H1 (cell line): ENCODE measurements around the gene EPS8L1. TPM values are rescaled to one million over a fixed set of nuclear protein-coding genes. Genes with fewer than 3 reads are reported as not detected.

Experiments used
- CTCF ChIA-PET: fragments of 300-600 bp; sonication (Branson Sonifier 250); formaldehyde crosslinking; loops from one replicate; lab custom pipeline; 2021; ENCODE audit not compliant: partially characterized antibody; lab: Charles Lee
- POLR2A ChIA-PET: fragments of 300-600 bp; sonication (Branson Sonifier 250); formaldehyde crosslinking; loops from one replicate; lab custom pipeline; 2021; ENCODE audit warnings: inconsistent platforms; ENCODE audit not compliant: partially characterized antibody; lab: Charles Lee
- DNase-seq, 2 experiments: peaks; one replicate each; pipeline versions ENCODE4 v3.0.0 to v3.0.0-alpha.2; 2010 to 2022; ENCODE audit warnings: low spot score in 2 of 2, low read depth in 1 of 2, mixed read lengths in 1 of 2
- FAIRE-seq: peaks from 2 replicates; lab custom pipeline; 2011; peaks lifted over from hg19 to GRCh38; lab: Jason Lieb, UNC
- H2AFZ ChIP-seq: 2 replicates; pipeline ENCODE4 v1.8.1; 2012; ENCODE audit warnings: low read length, inconsistent platforms
- H2AK5ac ChIP-seq: 2 replicates; pipeline ENCODE4 v1.6.1; 2013; ENCODE audit warnings: low read depth, low read length
- H2BK120ac ChIP-seq: replicated peaks from 2 replicates; pipeline ENCODE3; 2013; ENCODE audit warnings: low read depth, low read length, inconsistent platforms
- H2BK12ac ChIP-seq: 2 replicates; pipeline ENCODE4 v1.6.1; 2013; ENCODE audit warnings: low read depth, low read length
- H2BK15ac ChIP-seq: 2 replicates; pipeline ENCODE4 v1.6.1; 2013; ENCODE audit warnings: low read length
- H2BK20ac ChIP-seq: 2 replicates; pipeline ENCODE4 v1.6.1; 2013; ENCODE audit warnings: low read length
- H2BK5ac ChIP-seq: 2 replicates; pipeline ENCODE4 v1.6.1; 2013; ENCODE audit warnings: low read depth, low read length
- H3K14ac ChIP-seq: 2 replicates; pipeline ENCODE4 v1.6.1; 2013; ENCODE audit warnings: inconsistent platforms; ENCODE audit not compliant: insufficient read length
- H3K18ac ChIP-seq: 2 replicates; pipeline ENCODE4 v1.6.1; 2013; ENCODE audit warnings: low read length; ENCODE audit errors: extremely low read depth
- H3K23ac ChIP-seq: 2 replicates; pipeline ENCODE4 v1.6.1; 2013; ENCODE audit warnings: inconsistent platforms; ENCODE audit not compliant: insufficient read length
- H3K23me2 ChIP-seq: 2 replicates; pipeline ENCODE4 v1.6.1; 2013; ENCODE audit warnings: low read depth, low read length
- H3K27ac ChIP-seq: 2 replicates; pipeline ENCODE4 v1.6.1; 2011; ENCODE audit warnings: low read depth, low read length, inconsistent platforms
- H3K27me3 ChIP-seq, 4 experiments: replicated peaks in 1 of 4; 1 replicate in 1 of 4; 2 replicates in 3 of 4; pipeline versions ENCODE4 v1.6.1 to v1.8.1; 2011 to 2013; ENCODE audit warnings: low read length in 3 of 4, mild to moderate bottlenecking in 3 of 4, inconsistent platforms in 2 of 4, mixed read lengths in 2 of 4, moderate library complexity in 1 of 4; ENCODE audit not compliant: control insufficient read depth in 3 of 4, insufficient read depth in 3 of 4; ENCODE audit errors: extremely low read depth in 1 of 4
- H3K36me3 ChIP-seq, 4 experiments: 2 replicates each; pipeline versions ENCODE4 v1.6.1 to v1.8.1; 2011 to 2013; ENCODE audit warnings: mild to moderate bottlenecking in 4 of 4, low read length in 3 of 4, moderate library complexity in 2 of 4, control low read depth in 1 of 4, inconsistent platforms in 1 of 4; ENCODE audit not compliant: insufficient read depth in 4 of 4, control insufficient read depth in 2 of 4
- H3K4ac ChIP-seq: replicated peaks from 2 replicates; pipeline ENCODE3; 2013; ENCODE audit warnings: low read length, low read depth, mixed read lengths, inconsistent platforms; ENCODE audit not compliant: insufficient read length
- H3K4me1 ChIP-seq, 4 experiments: replicated peaks in 1 of 4; 1 replicate in 1 of 4; 2 replicates in 3 of 4; pipeline versions ENCODE4 v1.6.1 to v1.8.1; 2011 to 2013; ENCODE audit warnings: low read length in 3 of 4, inconsistent platforms in 2 of 4, mixed read lengths in 1 of 4; ENCODE audit not compliant: insufficient read depth in 4 of 4, control insufficient read depth in 3 of 4
- H3K4me2 ChIP-seq, 2 experiments: 2 replicates each; pipeline versions ENCODE4 v1.6.1 to v1.8.1; 2011 to 2013; ENCODE audit warnings: low read depth in 2 of 2, low read length in 2 of 2, control low read depth in 1 of 2, inconsistent platforms in 1 of 2, mild to moderate bottlenecking in 1 of 2; ENCODE audit not compliant: insufficient read depth in 1 of 2
- H3K4me3 ChIP-seq, 4 experiments: fragments of 200-600, 300-600 bp in 1 of 4; sonication (generic), shearing (Covaris generic), sonication (Bioruptor Twin) in 1 of 4; 2 replicates each; pipeline versions ENCODE4 v1.5.1 to v1.8.1; 2011 to 2016; ENCODE audit warnings: low read length in 4 of 4, low read depth in 3 of 4, control low read depth in 2 of 4, inconsistent platforms in 2 of 4, mild to moderate bottlenecking in 2 of 4, mixed read lengths in 1 of 4, moderate library complexity in 1 of 4; ENCODE audit not compliant: insufficient read depth in 2 of 4; ENCODE audit errors: extremely low read depth in 1 of 4
- H3K56ac ChIP-seq: replicated peaks from 2 replicates; pipeline ENCODE3; 2013; ENCODE audit warnings: low read depth, mild to moderate bottlenecking, mixed read lengths, low read length, inconsistent platforms; ENCODE audit not compliant: insufficient read length
- H3K79me1 ChIP-seq: 2 replicates; pipeline ENCODE4 v1.6.1; 2013; ENCODE audit warnings: low read depth, low read length, control low read depth
- H3K79me2 ChIP-seq, 2 experiments: 2 replicates each; pipeline versions ENCODE4 v1.6.1 to v1.8.1; 2012 to 2013; ENCODE audit warnings: low read length in 2 of 2, mild to moderate bottlenecking in 2 of 2, inconsistent platforms in 1 of 2; ENCODE audit not compliant: insufficient read depth in 2 of 2, control insufficient read depth in 1 of 2
- H3K9ac ChIP-seq, 4 experiments: replicated peaks in 1 of 4; 1 replicate in 1 of 4; 2 replicates in 3 of 4; pipeline versions ENCODE4 v1.6.1 to v1.8.1; 2011 to 2013; ENCODE audit warnings: low read depth in 3 of 4, low read length in 3 of 4, control low read depth in 2 of 4, mild to moderate bottlenecking in 2 of 4, moderate library complexity in 2 of 4, inconsistent platforms in 1 of 4; ENCODE audit errors: extremely low read depth in 1 of 4
- H3K9me3 ChIP-seq, 2 experiments: 2 replicates each; pipeline versions ENCODE4 v1.6.1 to v1.8.1; 2012 to 2013; ENCODE audit warnings: mild to moderate bottlenecking in 2 of 2, moderate library complexity in 2 of 2, control low read depth in 1 of 2, inconsistent platforms in 1 of 2, low read depth in 1 of 2, low read length in 1 of 2, mixed read lengths in 1 of 2; ENCODE audit not compliant: insufficient read depth in 2 of 2
- H4K20me1 ChIP-seq, 2 experiments: replicated peaks in 1 of 2; 2 replicates each; pipeline versions ENCODE3 to v1.8.1; 2011 to 2013; ENCODE audit warnings: inconsistent platforms in 2 of 2, low read length in 2 of 2, mild to moderate bottlenecking in 1 of 2; ENCODE audit not compliant: insufficient read depth in 2 of 2, control insufficient read depth in 1 of 2
- H4K5ac ChIP-seq: 2 replicates; pipeline ENCODE4 v1.6.1; 2013; ENCODE audit warnings: low read length, low read depth, mixed read lengths, inconsistent platforms; ENCODE audit not compliant: insufficient read length
- H4K8ac ChIP-seq: 2 replicates; pipeline ENCODE4 v1.8.0; 2013; ENCODE audit warnings: mild to moderate bottlenecking, moderate library complexity, low read length, inconsistent platforms; ENCODE audit not compliant: insufficient read depth; ENCODE audit errors: extremely low read depth
- H4K91ac ChIP-seq: replicated peaks from 2 replicates; pipeline ENCODE3; 2013; ENCODE audit warnings: low read length, mixed read lengths, inconsistent platforms; ENCODE audit not compliant: insufficient read length
- ATF3 ChIP-seq: IDR thresholded peaks from 2 replicates; pipeline ENCODE4 v1.6.1; 2011; ENCODE audit warnings: low read depth, mild to moderate bottlenecking, low read length; ENCODE audit not compliant: insufficient read depth
- CHD1 ChIP-seq: IDR thresholded peaks from 2 replicates; pipeline ENCODE4 v1.6.1; 2012; ENCODE audit warnings: low read depth, low read length, improper control_type of control experiment
- GABPA ChIP-seq: IDR thresholded peaks from 2 replicates; pipeline ENCODE4 v1.6.1; 2011; ENCODE audit warnings: mild to moderate bottlenecking, low read length, moderate library complexity, borderline replicate concordance; ENCODE audit not compliant: insufficient read depth
- GTF2F1 ChIP-seq: IDR thresholded peaks from 2 replicates; pipeline ENCODE4 v1.6.1; 2012; ENCODE audit warnings: low read depth, low read length, improper control_type of control experiment, borderline replicate concordance
- KDM4A ChIP-seq: IDR thresholded peaks from one replicate; pipeline ENCODE4 v1.7.1; 2012; ENCODE audit warnings: low read depth, mild to moderate bottlenecking, moderate library complexity, low read length, inconsistent platforms; ENCODE audit not compliant: severe bottlenecking
- RNF2 ChIP-seq: fragments of 200-900, 300-1000 bp; sonication (generic); IDR thresholded peaks from 2 replicates; pipeline ENCODE4 v1.7.1; 2016; ENCODE audit warnings: borderline replicate concordance, low read depth, mild to moderate bottlenecking, antibody characterized with exemption, low read length; ENCODE audit not compliant: poor library complexity, severe bottlenecking; ENCODE audit errors: missing control alignments
- SIRT6 ChIP-seq: IDR thresholded peaks from one replicate; pipeline ENCODE4 v1.7.1; 2012; ENCODE audit warnings: low read length, inconsistent platforms
- SIX5 ChIP-seq: IDR thresholded peaks from 2 replicates; pipeline ENCODE4 v1.6.1; 2011; ENCODE audit warnings: mild to moderate bottlenecking, low read depth, low read length
- SRF ChIP-seq: IDR thresholded peaks from 2 replicates; pipeline ENCODE4 v1.6.1; 2011; ENCODE audit warnings: mild to moderate bottlenecking, low read depth, low read length, moderate library complexity
- TEAD4 ChIP-seq: IDR thresholded peaks from 2 replicates; pipeline ENCODE4 v1.6.1; 2012; ENCODE audit warnings: low read depth, low read length, inconsistent platforms, mixed read lengths
- WGBS, 2 experiments: shearing (Covaris generic) in 1 of 2; methylation state at CpG; one replicate each; pipeline versions ENCODE4 v1.1.6 to v1.1.7; 2013 to 2015; ENCODE audit warnings: low lambda C conversion rate in 2 of 2, mixed read lengths in 2 of 2, inconsistent platforms in 1 of 2, low coverage in 1 of 2, missing lambda C conversion rate in 1 of 2; ENCODE audit not compliant: insufficient replicate concordance in 2 of 2, insufficient coverage in 1 of 2, insufficient read length in 1 of 2; ENCODE audit errors: extremely low coverage in 1 of 2, missing lambda C conversion rate in 1 of 2; 5-methylcytosine and 5-hydroxymethylcytosine counted together
- polyA plus RNA-seq, 7 experiments: library from polyadenylated mRNA; depleted of rRNA in 3 of 7; stranded (reverse) in 5 of 7; unstranded in 2 of 7; fragments of >200 nt in 5 of 7; fragments of 200-250 nt in 2 of 7; gene quantifications; 1 replicate in 5 of 7; 2 replicates in 1 of 7; 4 replicates in 1 of 7; pipeline versions ENCODE4 v1.2.1 to v1.2.3, GENCODE V29; 2011 to 2013; ENCODE audit warnings: missing spikeins in 2 of 7, mixed read lengths in 2 of 7
- total RNA-seq: library from RNA; stranded (reverse); fragmentation: NEBNext Ultra II Directional; extraction: Animal tissue kit (Norgen Biotek cat#: 25700); gene quantifications from 2 replicates; pipeline ENCODE4 v1.2.1, GENCODE V29; 2021

EPS8L1 gene
- total and polyA plus RNA-seq, 2 of the 8 experiments (the other 6 are each of a cell fraction or from before 2014, with no cell fraction given) = 19.8 to 30.2 TPM

GRCh38 chr19:55117663-55118391, 42.2 kb downstream of the EPS8L1 start:
- Histone ChIP-seq H3K27ac (0 out of 2 replicates have a peak overlapping the region, but pooled peaks have one; percentile 22), H3K4ac (no peak overlapping the region), H3K79me1 (peaks cover 25% of the 10 kb centered on the region), H3K27me3 (no peaks in the 10 kb centered on the region), H3K4me1 (peaks cover 0 to 23% (median 17%) of the 10 kb centered on the region in 4 experiments; a peak in 5 of 7 replicates), H3K9me3 (no peaks in the 10 kb centered on the region), H2BK20ac (no peak overlapping the region), H4K5ac (peak overlapping the region; percentile 57), H2BK5ac (peak overlapping the region; percentile 81), H3K4me2 (peak overlapping the region; percentile 73 to 99), H3K18ac (no peak overlapping the region; the same call in 1 of the 2 replicates), H3K23ac (no peak overlapping the region), H3K14ac (no peak overlapping the region), H2AFZ (0 out of 2 replicates have a peak overlapping the region, but pooled peaks have one; percentile 10), H3K79me2 (peaks cover 0 to 28% of the 10 kb centered on the region in 2 experiments; a peak in 2 of 4 replicates), H2AK5ac (no peak overlapping the region), H3K4me3 (peak overlapping the region; percentile 69 to 89 (median 79)), H4K8ac (no peak overlapping the region; the same call in 1 of the 2 replicates), H2BK15ac (no peak overlapping the region), H3K23me2 (peaks cover 17% of the 10 kb centered on the region), H3K56ac (peak overlapping the region; percentile 83), H2BK120ac (no peak overlapping the region), H3K9ac (peak overlapping the region in 3 of 4 experiments; percentile 5 to 74 (median 25); a peak in 4 of 7 replicates), H4K20me1 (peaks cover 18 to 21% of the 10 kb centered on the region in 2 experiments), H3K36me3 (no peaks in the 10 kb centered on the region), H4K91ac (no peak overlapping the region), H2BK12ac (0 out of 2 replicates have a peak overlapping the region, but pooled peaks have one; percentile 68)
- ChIA-PET CTCF (interaction anchor here (0.6 to 2.4 kb wide), 12 partner anchors 12 to 47 kb away, joined by 3 to 7 read pairs (median 4); no protein-coding TSS in a partner anchor), POLR2A (interaction anchor here (0.6 to 6.4 kb wide), 32 partner anchors 8 to 652 kb away, joined by 3 to 72 read pairs (median 4); partner anchors contain the start of genes BRSK1, HSPBP1 and ZNF628)
- DNase-seq (peak; percentile 92 to 93), FAIRE-seq (peak; percentile 36)
- 2% methylated on average over 41 of the region's 44 CpGs; no CpG with 5 or more reads in 1 of the 2 experiments for WGBS, 2 experiments
- TF ChIP-seq GABPA = no peak
- no peak for TF ChIP-seq KDM4A
- no peak for TF ChIP-seq SRF
- TF ChIP-seq SIX5 = peak; percentile 89
- TF ChIP-seq RNF2 = no peak
- no peak for TF ChIP-seq GTF2F1
- 0 out of 2 replicates have a peak, but pooled peaks have one; percentile 49 for TF ChIP-seq ATF3
- TF ChIP-seq TEAD4 = no peak
- TF ChIP-seq CHD1 = no peak
- TF ChIP-seq SIRT6 = no peak
